Hepatocyte (in vitro differentiated cells): ENCODE data around the gene TMEM35B.
"Not testable (repeated sequence)": the region's sequence is repeated elsewhere in the genome, so short reads cannot be mapped to it uniquely, and the experiment has no call there.

Source experiments
- EZH2 ChIP-seq: fragments of 200-600 bp; sonication (generic); IDR thresholded peaks from 2 replicates; pipeline ENCODE4 v1.6.1; 2016; ENCODE audit warnings: antibody characterized with exemption, mild to moderate bottlenecking, borderline replicate concordance
- EZH2phosphoT487 ChIP-seq: fragments of 200-600 bp; sonication (generic); IDR thresholded peaks from one replicate; pipeline ENCODE4 v1.6.1; 2018; ENCODE audit warnings: antibody characterized with exemption, mild to moderate bottlenecking, low read depth, moderate library complexity; ENCODE audit not compliant: unreplicated experiment, severe bottlenecking
- TF ChIP-seq, protein P1 (sequence below): fragments of 200-600 bp; sonication (generic); IDR thresholded peaks from 2 replicates; pipeline ENCODE4 v1.5.1; 2016; ENCODE audit warnings: antibody characterized with exemption, mild to moderate bottlenecking; ENCODE audit not compliant: poor library complexity

DNA sequence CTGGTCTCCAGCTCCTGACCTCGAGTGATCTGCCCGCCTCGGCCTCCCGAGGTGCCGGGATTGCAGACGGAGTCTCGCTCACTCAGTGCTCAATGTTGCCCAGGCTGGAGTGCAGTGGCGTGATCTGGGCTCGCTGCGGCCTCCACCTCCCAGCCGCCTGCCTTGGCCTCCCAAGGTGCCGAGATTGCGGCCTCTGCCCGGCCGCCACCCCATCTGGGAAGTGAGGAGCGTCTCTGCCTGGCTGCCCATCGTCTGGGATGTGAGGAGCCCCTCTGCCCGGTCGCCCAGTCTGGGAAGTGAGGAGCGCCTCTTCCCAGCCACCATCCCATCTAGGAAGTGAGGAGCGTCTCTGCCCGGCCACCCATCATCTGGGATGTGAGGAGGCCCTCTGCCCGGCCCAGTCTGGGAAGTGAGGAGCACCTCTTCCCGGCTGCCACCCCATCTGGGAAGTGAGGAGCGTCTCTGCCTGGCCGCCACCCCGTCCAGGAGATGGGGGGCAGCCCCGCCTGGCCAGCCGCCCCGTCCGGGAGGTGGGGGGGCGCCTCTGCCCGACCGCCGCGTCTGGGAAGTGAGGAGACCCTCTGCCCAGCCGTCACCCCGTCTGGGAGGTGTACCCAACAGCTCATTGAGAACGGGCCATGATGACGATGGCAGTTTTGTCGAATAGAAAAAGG lies 37.4 kb downstream of the TMEM35B start:
- TF ChIP-seq EZH2, EZH2phosphoT487: not testable (repeated sequence)
- TF ChIP-seq, protein P1, sequence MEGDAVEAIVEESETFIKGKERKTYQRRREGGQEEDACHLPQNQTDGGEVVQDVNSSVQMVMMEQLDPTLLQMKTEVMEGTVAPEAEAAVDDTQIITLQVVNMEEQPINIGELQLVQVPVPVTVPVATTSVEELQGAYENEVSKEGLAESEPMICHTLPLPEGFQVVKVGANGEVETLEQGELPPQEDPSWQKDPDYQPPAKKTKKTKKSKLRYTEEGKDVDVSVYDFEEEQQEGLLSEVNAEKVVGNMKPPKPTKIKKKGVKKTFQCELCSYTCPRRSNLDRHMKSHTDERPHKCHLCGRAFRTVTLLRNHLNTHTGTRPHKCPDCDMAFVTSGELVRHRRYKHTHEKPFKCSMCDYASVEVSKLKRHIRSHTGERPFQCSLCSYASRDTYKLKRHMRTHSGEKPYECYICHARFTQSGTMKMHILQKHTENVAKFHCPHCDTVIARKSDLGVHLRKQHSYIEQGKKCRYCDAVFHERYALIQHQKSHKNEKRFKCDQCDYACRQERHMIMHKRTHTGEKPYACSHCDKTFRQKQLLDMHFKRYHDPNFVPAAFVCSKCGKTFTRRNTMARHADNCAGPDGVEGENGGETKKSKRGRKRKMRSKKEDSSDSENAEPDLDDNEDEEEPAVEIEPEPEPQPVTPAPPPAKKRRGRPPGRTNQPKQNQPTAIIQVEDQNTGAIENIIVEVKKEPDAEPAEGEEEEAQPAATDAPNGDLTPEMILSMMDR = not testable (repeated sequence)
